Left ventricle myocardium inferior (tissue), 1 donor: ENCODE measurements around the gene CPNE7. TPM values are rescaled to one million over a fixed set of nuclear protein-coding genes. Genes with fewer than 3 reads are reported as not detected.
"Not testable (repeated sequence)": the region's sequence is repeated elsewhere in the genome, so short reads cannot be mapped to it uniquely, and the experiment has no call there.

Experiments used
- DNase-seq: peaks from one replicate; pipeline ENCODE4 v3.0.0-alpha.2; 2020
- H3K27ac ChIP-seq: fragments of 200-600 bp; replicated peaks from 2 replicates; pipeline ENCODE4 v1.8.0; 2021
- H3K27me3 ChIP-seq: fragments of 200-600 bp; 2 replicates; pipeline ENCODE4 v1.8.0; 2021; ENCODE audit warnings: low read depth
- H3K36me3 ChIP-seq: fragments of 200-600 bp; 2 replicates; pipeline ENCODE4 v1.8.0; 2021
- H3K4me1 ChIP-seq: fragments of 200-600 bp; 2 replicates; pipeline ENCODE4 v1.8.0; 2021
- H3K4me3 ChIP-seq: fragments of 200-600 bp; 2 replicates; pipeline ENCODE4 v1.8.0; 2021; ENCODE audit warnings: mild to moderate bottlenecking, moderate library complexity
- H3K9me3 ChIP-seq: fragments of 200-600 bp; replicated peaks from 2 replicates; pipeline ENCODE4 v1.8.0; 2021
- intact Hi-C: fragments of 100-400 bp; cut with micrococcal nuclease; formaldehyde crosslinking; loops from one replicate; pipeline ENCODE4 v1.11.0; 2022
- total RNA-seq: library from RNA; stranded (reverse); fragmentation: NEBNext Ultra II Directional; extraction: Animal tissue kit (Norgen Biotek cat#: 25700); gene quantifications from one replicate; pipeline ENCODE4 v1.2.1, GENCODE V29; 2021
- TF ChIP-seq, protein P1 (sequence below): fragments of 200-600 bp; IDR thresholded peaks from 2 replicates; pipeline ENCODE4 v1.8.0; 2021; ENCODE audit warnings: antibody characterized with exemption, mild to moderate bottlenecking, borderline replicate concordance
- donor health status: DM: no; HTN: yes; CAD: no; lungs with severe emphysema.

The CPNE7 gene
- total RNA-seq, 1 donor from 2014 or later, result not detected

DNA sequence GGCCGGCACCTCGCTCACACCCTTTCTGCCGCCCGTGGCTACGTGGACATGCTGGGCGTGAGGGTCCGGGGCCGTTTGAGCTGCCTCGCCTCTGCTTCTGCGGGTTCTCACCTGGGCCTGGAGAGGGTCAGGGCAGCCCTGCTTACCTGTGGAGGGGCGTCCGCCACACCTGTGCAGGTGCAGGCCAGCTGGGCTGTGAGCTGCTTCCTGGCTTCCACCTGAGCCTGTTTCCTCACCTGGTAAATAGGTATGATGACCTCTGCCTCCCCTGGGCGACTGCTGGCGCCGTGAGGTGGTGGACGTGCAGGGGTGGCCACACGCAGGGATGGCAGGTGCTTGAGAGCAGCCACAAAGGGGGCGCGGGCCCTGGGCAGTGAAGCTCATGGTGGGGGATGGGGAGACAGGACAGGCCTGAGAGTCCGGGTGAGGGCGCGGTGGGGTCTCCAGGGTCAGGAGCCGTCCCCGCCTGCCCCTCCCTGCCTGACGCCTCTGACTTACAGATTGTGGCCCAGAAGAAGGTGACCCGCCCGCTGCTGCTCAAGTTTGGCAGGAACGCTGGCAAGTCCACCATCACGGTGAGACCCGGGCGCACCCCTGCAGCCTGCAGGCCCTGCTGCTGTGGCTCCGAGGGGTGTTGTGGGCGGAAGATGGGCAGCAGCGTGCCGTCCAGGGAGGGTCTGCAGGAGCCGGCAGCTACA is 7.8 kb downstream of the CPNE7 start:
- intact Hi-C loops, result no loop called here
- Histone ChIP-seq H3K36me3 (no peaks in the 10 kb centered on the region), H3K4me1 (peaks cover 10% of the 10 kb centered on the region), H3K4me3 (no peak overlapping the region), H3K9me3 (no peaks in the 10 kb centered on the region), H3K27me3 (no peaks in the 10 kb centered on the region), H3K27ac (no peak overlapping the region)
- no peak for DNase-seq
- TF ChIP-seq, protein P1, sequence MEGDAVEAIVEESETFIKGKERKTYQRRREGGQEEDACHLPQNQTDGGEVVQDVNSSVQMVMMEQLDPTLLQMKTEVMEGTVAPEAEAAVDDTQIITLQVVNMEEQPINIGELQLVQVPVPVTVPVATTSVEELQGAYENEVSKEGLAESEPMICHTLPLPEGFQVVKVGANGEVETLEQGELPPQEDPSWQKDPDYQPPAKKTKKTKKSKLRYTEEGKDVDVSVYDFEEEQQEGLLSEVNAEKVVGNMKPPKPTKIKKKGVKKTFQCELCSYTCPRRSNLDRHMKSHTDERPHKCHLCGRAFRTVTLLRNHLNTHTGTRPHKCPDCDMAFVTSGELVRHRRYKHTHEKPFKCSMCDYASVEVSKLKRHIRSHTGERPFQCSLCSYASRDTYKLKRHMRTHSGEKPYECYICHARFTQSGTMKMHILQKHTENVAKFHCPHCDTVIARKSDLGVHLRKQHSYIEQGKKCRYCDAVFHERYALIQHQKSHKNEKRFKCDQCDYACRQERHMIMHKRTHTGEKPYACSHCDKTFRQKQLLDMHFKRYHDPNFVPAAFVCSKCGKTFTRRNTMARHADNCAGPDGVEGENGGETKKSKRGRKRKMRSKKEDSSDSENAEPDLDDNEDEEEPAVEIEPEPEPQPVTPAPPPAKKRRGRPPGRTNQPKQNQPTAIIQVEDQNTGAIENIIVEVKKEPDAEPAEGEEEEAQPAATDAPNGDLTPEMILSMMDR, result no peak

DNA sequence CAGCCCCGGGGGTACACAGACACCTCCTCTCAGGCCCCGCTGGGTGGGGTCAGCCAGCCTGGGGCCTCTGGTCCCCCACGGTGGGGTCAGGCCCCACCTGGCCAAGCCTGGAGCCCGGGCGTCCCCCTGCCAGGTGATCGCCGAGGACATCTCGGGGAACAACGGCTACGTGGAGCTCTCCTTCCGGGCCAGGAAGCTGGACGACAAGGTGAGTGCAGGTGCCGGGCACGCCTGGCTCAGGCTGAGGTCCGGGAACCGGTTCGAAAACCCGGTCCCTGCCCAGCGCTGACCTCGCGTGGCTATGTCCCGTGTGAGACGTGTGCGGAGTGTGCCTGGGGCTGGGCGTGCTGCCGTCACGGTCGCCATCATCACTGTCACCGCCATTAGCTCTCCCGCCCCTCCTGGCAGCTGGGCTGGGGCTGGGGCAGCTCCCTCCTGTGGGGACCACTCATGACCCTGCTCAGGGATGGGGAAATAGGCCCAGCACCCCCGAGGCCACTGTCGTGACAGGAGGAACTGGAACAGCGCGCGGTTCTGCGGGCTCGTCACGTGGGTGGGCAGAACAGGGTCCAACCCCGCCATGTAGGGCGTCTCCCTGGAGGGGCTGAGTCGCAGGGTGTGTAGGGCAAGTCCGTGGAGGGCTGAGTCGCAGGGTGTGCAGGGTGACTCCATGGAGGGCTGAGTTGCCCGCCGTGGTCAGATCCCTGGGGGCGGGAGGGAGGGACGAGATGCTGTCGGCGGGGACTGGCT is 8.5 kb downstream of the CPNE7 start:
- H3K27ac ChIP-seq, result no peak overlapping the region
- H3K27me3 ChIP-seq, result no peaks in the 10 kb centered on the region
- H3K9me3 ChIP-seq, result no peaks in the 10 kb centered on the region
- no peak overlapping the region for H3K4me3 ChIP-seq
- H3K4me1 ChIP-seq, result peaks cover 10% of the 10 kb centered on the region
- no peaks in the 10 kb centered on the region for H3K36me3 ChIP-seq
- no peak for DNase-seq
- intact Hi-C loops, result no loop called here
- TF ChIP-seq, protein P1, result no peak

DNA sequence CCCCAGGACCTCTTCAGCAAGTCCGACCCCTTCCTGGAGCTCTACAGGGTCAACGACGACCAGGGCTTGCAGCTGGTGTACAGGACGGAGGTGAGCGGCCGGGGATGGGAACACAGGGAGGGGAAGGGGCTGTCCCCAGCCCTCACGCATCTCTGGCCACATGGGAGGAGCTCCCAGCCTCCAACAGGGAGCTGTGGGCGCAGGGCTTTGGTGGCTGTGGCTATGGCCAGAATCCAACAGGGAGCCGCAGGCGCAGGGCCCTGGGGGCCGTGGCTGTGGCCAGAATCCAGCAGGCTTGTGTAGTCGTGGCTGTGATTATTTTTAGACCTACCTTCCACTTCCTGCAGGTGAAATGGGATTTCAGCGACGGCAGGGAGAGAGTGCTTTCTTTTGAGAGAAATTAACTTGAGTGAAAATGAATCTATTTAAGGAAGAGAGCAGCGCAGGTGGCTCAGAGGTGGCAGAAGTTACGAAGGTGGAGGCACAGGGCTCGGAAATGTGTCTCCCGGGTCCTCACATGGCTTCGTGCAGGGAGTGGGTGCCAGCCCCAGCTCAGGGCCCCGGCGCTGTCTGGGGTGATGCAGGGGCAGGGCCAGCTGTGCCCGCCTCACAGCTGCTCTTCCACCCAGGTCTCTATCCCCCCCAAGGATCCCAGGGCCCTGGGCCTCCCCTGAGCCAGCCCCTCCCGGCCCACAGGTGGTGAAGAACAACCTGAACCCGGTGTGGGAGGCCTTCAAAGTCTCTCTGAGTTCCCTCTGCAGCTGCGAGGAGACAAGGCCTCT is 9.4 kb downstream of the CPNE7 start:
- Histone ChIP-seq H3K27ac (no peak overlapping the region), H3K9me3 (no peaks in the 10 kb centered on the region), H3K4me1 (peaks cover 10% of the 10 kb centered on the region), H3K36me3 (no peaks in the 10 kb centered on the region), H3K4me3 (no peak overlapping the region), H3K27me3 (no peaks in the 10 kb centered on the region)
- DNase-seq, result no peak
- TF ChIP-seq, protein P1, result no peak
- intact Hi-C loops, result no loop called here

DNA sequence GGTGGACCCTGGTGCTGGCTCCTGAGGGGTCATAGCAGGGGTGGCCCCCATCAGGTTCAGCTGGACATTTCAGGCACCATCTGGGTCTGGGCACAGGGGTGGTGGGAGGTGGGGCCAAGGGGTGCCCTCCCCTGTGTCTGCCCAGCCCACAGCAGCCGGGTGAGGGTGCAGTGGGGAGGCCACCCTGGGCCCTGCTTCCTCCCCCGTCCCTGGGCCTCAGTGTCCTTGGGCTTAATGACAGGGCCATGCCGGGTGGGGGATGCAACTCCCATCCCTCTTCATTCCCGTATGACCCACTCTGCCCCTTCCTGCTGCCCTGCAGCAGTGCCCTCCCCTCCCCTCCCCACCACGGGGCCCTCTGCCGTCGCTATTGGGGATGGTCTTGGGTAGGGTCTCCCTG is 10.7 kb downstream of the CPNE7 start:
- Histone ChIP-seq H3K27me3 (no peaks in the 10 kb centered on the region), H3K27ac (no peak overlapping the region), H3K4me3 (no peak overlapping the region), H3K36me3 (no peaks in the 10 kb centered on the region), H3K9me3 (no peaks in the 10 kb centered on the region), H3K4me1 (peaks cover 10% of the 10 kb centered on the region)
- intact Hi-C loops, result no loop called here
- DNase-seq, result no peak
- TF ChIP-seq, protein P1, result no peak

DNA sequence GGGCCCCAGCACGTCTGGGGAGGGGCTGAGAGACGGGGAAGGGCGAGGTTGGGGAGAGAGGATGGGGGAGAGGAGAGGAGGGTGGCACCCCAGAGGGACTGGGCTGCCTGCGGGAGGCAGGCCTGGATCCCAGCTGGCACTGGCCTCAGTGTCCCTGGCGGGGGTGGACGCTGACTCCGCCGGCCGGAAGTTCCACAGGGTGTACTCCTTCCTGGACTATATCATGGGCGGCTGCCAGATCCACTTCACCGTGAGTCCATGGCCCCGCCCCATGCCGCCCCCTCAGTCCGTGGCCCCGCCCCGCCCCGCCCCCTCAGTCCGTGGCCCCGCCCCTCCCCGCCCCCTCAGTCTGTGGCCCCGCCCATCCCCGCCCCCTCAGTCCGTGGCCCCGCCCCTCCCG is 11.3 kb downstream of the CPNE7 start:
- TF ChIP-seq, protein P1, result no peak
- Histone ChIP-seq H3K27ac (no peak overlapping the region), H3K9me3 (no peaks in the 10 kb centered on the region), H3K4me1 (peaks cover 10% of the 10 kb centered on the region), H3K27me3 (no peaks in the 10 kb centered on the region), H3K36me3 (no peaks in the 10 kb centered on the region), H3K4me3 (no peak overlapping the region)
- intact Hi-C loops, result no loop called here
- DNase-seq, result no peak

DNA sequence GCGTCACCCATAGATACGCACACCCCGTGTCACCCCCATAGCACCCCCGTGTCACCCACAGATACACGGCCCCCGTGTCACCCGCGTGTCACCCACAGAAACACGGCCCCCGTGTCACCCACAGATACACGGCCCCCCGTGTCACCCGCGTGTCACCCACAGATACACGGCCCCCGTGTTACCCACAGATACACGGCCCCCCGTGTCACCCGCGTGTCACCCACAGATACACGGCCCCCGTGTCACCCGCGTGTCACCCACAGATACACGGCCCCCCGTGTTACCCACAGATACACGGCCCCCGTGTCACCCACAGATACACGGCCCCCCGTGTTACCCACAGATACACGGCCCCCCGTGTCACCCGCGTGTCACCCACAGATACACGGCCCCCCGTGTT is 12.1 kb downstream of the CPNE7 start:
- DNase-seq, intact Hi-C loops, H3K9me3 ChIP-seq, H3K4me1 ChIP-seq, H3K27ac ChIP-seq, H3K4me3 ChIP-seq, H3K27me3 ChIP-seq, H3K36me3 ChIP-seq: not testable (repeated sequence)
